ENCODE results near the gene GPR162. TPM values are rescaled to one million over a fixed set of nuclear protein-coding genes. Genes with fewer than 3 reads are reported as not detected.

Gene GPR162
- total RNA-seq, 1 donor from 2014 or later: 9.4 TPM

DNA sequence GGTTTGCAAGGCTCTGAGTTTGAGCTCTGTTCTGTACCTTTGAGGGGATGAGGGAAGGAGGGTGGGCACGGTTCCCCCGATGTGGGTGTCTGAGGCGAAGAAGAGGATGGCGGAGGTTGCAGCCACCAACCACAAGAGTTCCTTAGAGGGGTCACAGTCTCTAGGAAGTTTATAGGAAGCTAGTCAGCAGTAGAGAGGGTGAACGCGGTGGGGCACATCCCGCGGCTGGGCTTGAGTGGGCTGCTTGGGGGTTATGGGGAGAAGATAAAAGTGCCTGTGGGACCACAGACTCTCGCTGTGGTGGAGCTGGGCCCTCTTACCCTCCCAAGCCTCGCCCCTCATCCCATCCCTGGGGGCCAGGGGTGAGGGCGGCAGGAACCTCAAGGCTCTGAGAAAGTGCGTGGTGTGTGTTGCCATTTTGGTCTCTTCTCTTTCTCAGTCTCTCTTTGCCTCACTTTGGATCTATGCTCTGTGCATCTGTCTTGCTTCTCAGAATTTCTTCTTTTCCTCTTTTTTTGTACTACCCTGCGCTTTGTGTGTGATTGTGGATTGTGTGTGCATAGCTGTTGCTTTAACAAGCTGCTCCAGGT, 29.6 kb upstream of the GPR162 start:
- Histone ChIP-seq H3K36me3 (no peaks in the 10 kb centered on the region), H3K27ac (no peak overlapping the region), H3K27me3 (no peaks in the 10 kb centered on the region), H3K4me3 (peak overlapping the region in 1 of 2 donors; percentile 30), H3K4me1 (no peaks in the 10 kb centered on the region), H3K9me3 (no peaks in the 10 kb centered on the region)
- intact Hi-C loops (cut with DNase I): no loop called here
- TF ChIP-seq, protein P1, sequence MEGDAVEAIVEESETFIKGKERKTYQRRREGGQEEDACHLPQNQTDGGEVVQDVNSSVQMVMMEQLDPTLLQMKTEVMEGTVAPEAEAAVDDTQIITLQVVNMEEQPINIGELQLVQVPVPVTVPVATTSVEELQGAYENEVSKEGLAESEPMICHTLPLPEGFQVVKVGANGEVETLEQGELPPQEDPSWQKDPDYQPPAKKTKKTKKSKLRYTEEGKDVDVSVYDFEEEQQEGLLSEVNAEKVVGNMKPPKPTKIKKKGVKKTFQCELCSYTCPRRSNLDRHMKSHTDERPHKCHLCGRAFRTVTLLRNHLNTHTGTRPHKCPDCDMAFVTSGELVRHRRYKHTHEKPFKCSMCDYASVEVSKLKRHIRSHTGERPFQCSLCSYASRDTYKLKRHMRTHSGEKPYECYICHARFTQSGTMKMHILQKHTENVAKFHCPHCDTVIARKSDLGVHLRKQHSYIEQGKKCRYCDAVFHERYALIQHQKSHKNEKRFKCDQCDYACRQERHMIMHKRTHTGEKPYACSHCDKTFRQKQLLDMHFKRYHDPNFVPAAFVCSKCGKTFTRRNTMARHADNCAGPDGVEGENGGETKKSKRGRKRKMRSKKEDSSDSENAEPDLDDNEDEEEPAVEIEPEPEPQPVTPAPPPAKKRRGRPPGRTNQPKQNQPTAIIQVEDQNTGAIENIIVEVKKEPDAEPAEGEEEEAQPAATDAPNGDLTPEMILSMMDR (IDR thresholded peaks at IDR 0.05): no peak
- no peak for DNase-seq (ENCODE audit: low spot score in 2 of 2)

DNA sequence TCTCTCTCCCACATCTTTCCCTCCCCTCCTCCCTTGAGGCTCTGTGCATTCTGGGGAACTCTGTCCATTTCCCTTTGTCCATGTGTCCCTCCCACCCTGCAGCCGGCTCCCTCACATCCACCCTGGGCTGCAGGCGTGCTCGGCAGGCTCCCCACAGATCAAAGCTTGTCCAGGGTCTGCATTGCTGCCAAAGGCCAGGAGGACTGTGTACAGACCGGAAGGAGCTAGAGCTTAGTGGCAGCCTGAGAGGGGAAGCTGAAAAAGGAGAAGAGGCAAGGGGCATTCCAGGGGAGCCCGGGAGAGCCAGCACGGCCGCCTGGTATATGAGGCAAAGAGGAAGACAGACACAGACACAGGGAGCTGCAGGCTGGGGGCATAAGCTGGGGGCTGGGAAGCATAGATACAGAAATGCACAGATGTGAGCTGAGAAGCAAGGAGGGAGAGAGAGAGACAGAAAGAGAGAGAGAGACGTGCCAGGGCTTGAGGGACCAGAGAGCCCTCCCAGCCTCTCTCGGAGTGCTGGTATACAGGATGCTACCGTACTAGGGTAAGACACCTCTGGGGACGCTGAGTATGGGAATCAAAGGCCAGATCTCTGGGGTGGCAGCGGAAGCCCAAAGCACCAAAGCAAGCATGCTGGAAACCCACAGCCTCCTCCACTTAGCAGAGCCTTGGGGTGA, 29.0 kb upstream of the GPR162 start:
- no peaks in the 10 kb centered on the region for H3K4me1 ChIP-seq
- peak overlapping the region in 1 of 2 donors; percentile 30 for H3K4me3 ChIP-seq
- H3K36me3 ChIP-seq: no peaks in the 10 kb centered on the region
- intact Hi-C loops (cut with DNase I): no loop called here
- no peaks in the 10 kb centered on the region for H3K9me3 ChIP-seq
- TF ChIP-seq, protein P1 (IDR thresholded peaks at IDR 0.05): no peak
- no peak for DNase-seq (ENCODE audit: low spot score in 2 of 2)
- H3K27ac ChIP-seq: no peak overlapping the region
- H3K27me3 ChIP-seq: no peaks in the 10 kb centered on the region

DNA sequence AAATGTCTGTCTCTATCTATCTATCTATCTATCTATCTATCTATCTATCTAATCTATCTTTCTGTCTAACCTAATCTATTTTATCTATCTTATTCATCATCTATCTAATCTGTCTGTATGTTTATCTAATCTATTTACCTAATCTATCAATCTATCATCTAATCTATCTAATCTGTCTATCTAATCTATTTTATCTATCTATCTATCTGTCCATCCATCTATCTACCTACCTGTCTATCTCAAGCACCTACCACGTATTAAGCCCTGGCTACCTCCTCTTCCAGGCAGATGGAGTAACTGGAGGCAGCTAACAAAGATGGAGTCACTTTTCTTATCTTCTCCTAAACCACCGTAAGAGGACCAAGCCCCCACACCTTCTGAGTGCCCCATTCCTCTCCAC, 26.5 kb upstream of the GPR162 start:
- Histone ChIP-seq H3K36me3 (no peaks in the 10 kb centered on the region), H3K4me1 (no peaks in the 10 kb centered on the region), H3K27me3 (no peaks in the 10 kb centered on the region), H3K4me3 (no peak overlapping the region), H3K9me3 (no peaks in the 10 kb centered on the region), H3K27ac (no peak overlapping the region)
- intact Hi-C loops (cut with DNase I): no loop called here
- DNase-seq (ENCODE audit: low spot score in 2 of 2): no peak
- TF ChIP-seq, protein P1 (IDR thresholded peaks at IDR 0.05): no peak

DNA sequence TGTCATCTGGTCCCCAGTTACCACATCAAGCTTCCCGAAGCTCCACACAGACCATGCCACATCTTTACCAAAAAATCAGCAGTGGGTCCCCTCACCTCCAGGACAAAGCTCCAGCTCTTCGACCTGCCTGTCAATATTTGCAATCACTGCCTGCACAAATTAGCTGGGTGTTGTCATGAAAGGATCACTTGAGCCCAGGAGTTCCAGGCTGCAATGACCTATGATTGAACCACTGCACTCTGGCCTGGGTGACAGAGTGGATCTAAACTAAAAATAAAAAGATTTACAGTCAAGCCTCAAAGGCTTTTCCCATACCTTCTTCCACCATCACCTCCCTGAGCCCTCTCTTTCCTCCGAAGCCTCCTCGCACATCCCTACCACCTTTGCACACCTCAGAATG, 25.0 kb upstream of the GPR162 start:
- intact Hi-C loops (cut with DNase I): no loop called here
- TF ChIP-seq, protein P1 (IDR thresholded peaks at IDR 0.05): no peak
- no peak overlapping the region for H3K27ac ChIP-seq
- H3K36me3 ChIP-seq: no peaks in the 10 kb centered on the region
- no peak overlapping the region for H3K4me3 ChIP-seq
- H3K27me3 ChIP-seq: no peaks in the 10 kb centered on the region
- DNase-seq (ENCODE audit: low spot score in 2 of 2): no peak
- H3K4me1 ChIP-seq: no peaks in the 10 kb centered on the region
- no peaks in the 10 kb centered on the region for H3K9me3 ChIP-seq

DNA sequence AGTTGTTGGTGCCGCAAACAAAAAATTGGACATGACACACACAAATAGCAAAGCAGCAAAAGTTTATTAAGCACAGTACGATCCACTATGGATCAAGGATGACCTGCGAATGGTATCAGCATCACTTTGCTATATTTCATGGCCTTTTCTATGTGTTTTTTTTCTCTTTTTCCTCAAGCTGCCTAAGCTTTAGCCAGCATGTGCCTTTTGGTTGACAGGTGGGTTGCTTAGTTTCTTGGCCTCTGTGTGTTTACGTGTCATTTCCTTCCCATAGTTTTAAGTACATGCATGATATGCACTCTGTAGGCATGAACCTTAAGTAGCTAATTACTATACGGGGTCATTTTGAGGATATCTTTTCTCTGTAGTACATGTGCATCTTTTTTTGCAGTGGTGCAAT, 22.5 kb upstream of the GPR162 start:
- intact Hi-C loops (cut with DNase I): no loop called here
- no peak for DNase-seq (ENCODE audit: low spot score in 2 of 2)
- Histone ChIP-seq H3K27me3 (no peaks in the 10 kb centered on the region), H3K9me3 (no peaks in the 10 kb centered on the region), H3K27ac (no peak overlapping the region), H3K36me3 (no peaks in the 10 kb centered on the region), H3K4me1 (no peaks in the 10 kb centered on the region), H3K4me3 (no peak overlapping the region)
- TF ChIP-seq, protein P1 (IDR thresholded peaks at IDR 0.05): no peak

Measured in ascending aorta (tissue), 2 donors.